GM18520 (cell line): ENCODE measurements around the gene GM2A.
"Not testable (repeated sequence)": the region's sequence is repeated elsewhere in the genome, so short reads cannot be mapped to it uniquely, and the experiment has no call there.

ENCODE experiments used
- ATAC-seq: cut with Tn5 transposase; IDR thresholded peaks from one replicate; pipeline ENCODE4 v1.9.1; 2021; ENCODE audit not compliant: unreplicated experiment

Gene GM2A

DNA sequence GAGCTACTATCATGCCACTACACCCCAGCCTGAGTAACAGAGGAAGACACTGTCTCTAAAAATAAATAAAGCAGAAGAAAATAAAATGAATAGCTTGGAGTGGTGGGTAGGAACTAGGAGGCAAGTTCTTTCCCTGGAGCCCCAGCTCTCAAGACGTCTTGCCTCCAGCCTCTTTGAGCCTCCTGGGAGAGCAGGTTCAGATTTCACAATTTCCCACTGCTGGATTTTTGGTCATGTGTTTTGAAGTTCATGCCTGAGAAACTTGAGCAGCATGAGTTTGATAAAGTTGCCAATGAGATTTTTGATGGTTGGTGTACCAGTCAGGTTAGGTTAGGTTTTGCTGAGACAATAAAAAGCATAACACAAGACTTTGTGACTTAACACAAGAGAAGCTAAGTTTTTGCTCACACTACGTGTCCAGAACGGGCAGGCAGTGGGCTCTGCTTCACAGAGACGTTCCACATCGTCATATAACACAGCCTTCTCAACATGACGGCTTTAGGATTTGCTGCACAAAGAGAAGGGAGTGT lies 25.0 kb upstream of the GM2A start:
- no peak for ATAC-seq

DNA sequence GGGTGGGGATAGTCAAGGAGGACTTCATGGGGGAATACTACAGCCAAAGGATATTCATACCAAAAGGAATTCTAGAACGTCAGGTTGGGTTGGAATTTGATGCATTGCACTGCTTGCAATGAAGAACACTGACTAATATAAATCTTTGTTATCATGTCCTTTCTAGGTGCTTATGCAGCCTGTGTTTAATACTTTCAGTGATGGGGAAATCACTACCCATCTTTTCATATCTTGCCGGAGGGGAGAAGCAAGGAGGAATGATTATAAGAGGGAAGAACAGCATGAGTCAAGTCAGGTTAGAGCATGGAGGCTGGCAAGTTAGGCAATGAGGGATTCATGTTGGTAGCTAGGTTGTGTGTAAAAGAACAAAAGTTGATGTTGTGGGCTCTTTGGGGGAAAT lies 24.0 kb upstream of the GM2A start:
- ATAC-seq, result no peak

DNA sequence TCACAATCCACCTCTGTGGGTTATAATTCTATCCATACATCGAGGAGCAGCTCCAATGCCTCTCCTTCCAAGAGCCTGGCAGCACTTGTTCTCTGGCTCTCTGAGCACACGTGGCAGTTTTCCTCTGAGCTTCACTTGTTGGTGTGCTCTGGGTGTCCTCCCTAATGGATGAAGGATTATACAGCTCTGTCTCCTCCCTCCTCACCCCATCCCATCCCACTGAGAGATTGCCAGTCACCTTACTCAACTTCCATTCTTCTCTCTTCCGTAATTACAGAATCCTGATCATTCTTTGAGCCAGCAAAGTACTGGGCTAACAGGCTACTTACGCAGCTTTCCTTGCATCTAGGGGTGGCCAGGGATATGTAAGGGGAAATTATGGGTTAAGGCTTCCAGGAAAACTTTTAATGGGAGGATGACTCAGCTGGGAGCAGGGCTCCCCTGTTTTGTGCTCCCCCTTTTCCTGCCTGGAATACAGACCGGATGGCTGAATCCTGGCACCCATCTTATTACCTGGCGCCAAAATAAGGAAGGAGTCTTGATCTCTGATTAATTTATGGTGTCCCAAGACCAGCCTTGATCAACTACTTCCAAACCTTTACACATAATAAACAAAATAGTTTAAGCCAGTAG lies 22.8 kb upstream of the GM2A start:
- ATAC-seq, result no peak

DNA sequence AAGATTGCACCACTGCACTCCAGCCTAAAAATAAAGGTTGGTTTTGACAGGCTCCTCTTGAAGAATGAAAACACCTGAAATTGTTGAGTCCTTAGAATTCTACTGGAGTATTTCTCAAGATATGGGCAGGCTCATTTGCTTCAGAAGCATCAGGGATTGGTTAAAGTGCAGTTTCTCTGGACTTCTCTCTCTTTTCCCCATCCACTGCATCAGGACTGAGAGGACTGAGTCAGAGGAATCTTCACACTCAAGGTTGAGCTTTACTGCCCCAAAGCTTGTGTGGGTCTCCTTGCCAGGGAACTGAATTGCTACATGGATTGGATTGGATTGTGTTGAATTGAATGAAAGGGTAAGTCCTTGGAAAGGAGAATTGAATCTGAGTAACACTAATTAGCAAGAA lies 21.6 kb upstream of the GM2A start:
- ATAC-seq, result no peak

DNA sequence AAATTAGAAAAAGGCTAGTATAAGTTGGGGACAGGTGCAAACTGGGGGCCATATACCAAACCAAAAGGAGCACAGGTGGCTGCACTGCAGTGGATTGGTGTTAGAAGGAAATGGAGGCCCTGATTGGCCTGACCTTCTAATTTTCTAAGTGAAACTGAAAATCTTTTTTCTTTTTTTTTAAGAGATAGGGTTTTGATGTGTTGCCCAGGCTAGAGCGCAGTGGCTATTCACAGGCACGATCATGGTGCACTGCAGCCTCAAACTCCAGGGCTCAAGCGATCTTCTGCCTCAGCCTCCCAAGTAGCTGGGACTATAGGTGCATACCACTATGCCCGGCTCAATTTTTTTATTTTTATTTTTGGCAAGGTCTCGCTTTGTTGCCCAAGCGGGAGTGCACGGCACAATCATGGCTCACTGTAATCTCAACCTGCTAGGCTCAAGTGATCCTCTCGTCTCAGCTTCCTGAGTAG lies 19.3 kb upstream of the GM2A start:
- ATAC-seq, result peak; percentile 66

DNA sequence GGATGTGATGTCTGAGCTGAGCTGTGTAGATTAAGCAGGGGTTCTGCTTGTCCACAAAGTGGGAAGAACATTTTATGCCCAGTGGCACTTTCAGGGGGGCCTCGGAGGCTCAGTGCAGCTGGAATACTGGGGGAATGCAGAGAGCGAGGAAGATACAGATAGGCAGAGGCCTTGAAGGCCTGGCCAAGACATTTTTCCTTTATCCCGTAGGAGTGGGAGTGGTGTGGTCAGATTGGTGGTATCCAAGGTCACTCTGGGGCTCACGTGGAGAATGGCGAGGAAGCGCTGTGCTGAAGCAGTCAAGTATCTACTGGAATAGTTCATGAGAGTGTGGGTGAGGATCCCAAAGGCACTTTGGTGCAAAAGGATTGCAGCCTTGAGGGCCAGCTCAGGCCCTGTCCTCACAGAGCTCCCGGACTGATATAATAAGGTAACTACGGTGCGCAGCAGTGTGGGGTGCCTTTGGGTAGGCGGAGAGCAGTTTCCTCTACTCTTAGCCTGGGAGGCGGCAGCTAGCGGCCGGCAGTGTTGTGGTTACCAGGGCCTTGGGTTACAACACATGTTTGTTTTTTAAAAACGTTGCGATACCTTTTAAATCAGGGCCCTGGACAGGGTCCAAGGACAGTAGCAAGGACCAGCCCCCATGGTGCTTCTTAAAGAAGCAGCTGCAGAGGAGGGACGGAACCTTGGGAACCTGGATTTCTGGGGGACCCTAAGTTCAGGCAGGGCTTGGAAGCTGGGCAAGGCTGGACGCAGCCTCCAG lies 18.3 kb upstream of the GM2A start:
- peak; percentile 52 for ATAC-seq

DNA sequence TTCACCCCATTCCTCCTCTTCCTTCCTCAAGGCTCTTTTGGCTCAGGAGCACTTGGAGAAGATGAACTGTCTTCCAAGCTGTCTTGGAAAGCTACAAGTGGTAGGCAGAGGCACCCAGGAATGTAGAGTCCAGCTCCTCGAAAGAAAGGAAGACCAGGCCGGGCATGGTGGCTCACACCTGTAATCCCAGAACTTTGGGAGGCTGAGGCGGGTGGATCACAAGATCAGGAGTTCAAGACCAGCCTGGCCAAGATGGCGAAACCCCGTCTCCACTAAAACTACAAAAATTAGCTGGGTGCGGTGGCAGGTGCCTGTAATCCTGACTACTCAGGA lies 17.8 kb upstream of the GM2A start:
- not testable (repeated sequence) for ATAC-seq

DNA sequence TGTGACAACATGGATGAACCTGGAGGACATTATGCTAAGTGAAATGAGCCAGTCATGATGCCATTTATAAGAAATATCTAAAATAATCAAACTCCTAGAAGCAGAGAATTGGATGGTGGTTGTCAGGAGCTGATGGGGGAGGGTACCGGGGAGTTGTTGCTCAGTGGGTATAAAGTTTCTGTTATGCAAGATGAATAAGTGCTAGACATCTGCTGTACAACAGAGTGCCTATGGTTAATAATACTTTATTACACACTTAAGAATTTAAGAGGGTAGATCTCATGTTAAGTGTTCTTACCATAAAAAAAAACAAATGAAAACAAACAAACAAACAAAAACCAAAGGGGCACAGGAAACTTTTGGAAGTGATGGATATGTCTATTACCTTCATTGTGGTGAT lies 16.1 kb upstream of the GM2A start:
- ATAC-seq, result no peak

DNA sequence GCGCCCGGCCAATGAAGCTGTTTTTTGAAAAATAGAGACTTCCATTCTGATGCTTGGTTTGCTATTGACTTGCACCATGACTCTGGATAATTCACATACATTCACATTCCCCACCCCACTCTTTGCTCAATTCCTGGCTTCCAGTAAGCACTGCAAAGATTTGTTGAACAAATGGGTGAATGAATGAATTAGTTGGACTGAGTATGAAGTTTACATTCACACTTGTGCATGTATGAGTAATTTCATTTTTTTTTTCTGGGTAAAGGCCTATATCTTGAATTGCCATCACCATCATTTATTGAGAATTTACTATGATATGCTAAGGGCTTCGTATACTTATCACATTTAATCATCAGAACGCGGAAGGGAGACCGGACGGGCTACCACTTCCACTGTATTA lies 15.3 kb upstream of the GM2A start:
- ATAC-seq, result no peak

DNA sequence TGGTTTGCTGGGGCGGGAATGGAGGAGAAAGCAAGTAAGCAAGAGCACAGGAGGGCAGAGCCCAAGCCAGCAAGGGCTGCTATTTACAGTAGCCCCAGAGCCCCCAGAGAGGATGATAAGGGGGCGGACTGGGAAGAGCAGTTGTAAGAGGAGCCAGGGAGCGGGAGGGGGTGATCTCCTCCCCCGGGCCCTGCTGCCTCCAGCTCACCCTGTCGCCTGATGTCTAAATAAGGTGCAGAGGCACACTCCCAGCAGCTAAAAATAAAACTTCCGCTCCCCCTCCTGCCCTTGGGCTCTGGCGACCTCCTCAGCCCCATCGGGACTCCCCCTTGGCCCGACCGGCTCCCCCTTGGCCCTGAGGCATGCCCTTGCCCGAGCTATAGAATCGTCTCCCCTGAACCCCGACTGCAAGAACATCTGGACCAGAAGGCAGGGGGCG lies 14.7 kb upstream of the GM2A start:
- no peak for ATAC-seq

DNA sequence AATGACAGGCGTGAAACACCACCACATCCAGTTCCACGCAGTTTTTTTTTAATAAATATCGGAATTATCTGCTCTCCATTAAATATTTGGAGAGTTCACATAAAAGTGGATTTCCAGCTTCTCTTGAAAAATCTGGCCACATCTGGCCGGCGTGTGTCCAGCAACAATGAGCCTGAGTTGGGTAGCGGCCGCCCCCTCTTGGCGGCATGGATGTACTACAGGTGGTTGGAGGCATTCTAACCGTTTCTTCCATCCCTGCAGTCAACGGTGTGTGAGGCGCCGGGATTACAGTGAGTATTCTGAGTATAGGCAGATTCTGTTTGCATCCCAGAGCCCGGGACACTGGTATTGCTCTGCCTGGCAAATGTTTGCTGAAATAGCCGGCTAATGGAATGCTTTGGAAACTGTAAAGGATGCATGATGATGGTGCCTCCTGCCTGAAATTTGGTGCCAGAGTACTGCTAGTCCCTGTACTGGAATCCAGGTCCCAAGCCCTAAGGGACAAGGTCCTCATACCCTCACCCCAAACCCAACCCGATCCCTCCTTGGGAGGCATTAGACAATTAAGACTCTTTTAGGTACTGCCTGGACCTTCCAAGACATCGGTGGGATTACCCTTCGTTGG lies 13.6 kb upstream of the GM2A start:
- ATAC-seq, result peak; percentile 36

DNA sequence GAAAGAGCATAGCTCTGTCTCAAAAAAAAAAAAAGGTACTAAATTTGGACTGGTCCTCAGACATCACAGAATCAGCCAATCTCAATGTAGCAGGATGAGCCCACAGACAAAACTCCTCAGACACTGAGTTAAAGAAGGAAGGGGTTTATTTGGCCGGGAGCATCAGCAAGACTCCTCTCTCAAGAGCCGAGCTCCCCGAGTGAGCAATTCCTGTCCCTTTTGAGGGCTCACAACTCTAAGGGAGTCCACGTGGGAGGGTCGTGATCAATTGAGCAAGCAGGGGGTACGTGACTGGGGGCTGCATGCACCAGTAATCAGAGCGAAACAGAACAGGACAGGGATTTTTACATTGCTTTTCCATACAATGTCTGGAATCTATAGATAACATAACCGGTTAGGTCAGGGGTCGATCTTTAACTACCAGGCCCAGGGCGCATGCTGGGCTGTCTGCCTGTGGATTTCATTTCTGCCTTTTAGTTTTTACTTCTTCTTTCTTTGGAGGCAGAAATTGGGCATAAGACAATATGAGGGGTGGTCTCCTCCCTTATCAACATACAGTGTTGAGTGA lies 12.6 kb upstream of the GM2A start:
- not testable (repeated sequence) for ATAC-seq

DNA sequence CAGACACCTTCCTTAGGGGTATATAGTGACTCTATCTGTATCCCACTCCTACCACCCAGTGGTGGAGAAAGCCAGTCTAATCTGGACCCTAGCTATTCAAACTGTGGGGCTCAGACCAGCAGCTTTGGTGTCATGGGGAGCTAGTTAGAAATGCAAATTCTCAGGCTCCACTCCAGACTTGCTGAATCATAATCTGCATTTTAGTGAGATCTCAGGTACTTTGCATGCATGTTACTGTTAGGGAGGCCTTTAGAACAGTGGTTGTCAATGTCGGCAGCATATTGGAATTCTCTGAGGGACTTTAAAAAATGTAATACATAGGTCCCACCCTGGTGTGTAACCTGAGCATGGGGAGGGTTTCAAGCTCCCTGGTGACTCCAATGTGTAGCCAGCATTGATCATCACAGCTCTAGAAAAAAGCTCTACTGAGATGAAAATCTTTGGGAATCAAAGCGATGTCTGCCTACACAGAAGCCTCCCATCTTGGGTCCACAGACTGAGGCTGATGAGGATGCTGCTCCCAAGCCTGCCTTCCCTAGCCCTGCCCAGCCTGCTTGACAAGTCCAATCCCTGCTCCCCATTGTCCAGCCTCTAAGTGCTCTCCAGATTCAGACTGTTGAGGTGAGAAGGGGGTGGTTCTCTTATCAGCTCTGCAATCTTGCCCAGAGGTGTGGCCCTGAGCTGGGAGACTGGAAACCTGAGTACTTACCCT lies 11.9 kb upstream of the GM2A start:
- ATAC-seq, result no peak

DNA sequence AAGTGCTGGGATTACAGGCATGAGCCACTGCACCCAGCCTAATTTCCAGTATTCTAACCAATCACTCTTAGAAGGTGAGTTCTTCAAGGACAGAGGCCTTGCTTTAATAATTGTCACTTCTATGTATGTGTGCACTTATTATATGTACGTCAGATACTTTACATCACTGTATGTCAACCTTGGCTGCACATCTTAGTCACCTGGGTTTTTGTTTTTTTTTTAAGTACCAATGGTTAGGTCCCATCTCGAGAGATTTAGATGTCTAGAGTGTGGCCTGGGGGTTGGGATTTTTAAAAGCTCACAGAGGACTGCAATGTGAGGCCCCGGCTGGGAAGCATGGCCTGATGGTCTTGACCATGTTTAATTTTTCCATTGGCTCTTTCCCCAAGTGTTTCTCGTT lies 9.9 kb upstream of the GM2A start:
- no peak for ATAC-seq

DNA sequence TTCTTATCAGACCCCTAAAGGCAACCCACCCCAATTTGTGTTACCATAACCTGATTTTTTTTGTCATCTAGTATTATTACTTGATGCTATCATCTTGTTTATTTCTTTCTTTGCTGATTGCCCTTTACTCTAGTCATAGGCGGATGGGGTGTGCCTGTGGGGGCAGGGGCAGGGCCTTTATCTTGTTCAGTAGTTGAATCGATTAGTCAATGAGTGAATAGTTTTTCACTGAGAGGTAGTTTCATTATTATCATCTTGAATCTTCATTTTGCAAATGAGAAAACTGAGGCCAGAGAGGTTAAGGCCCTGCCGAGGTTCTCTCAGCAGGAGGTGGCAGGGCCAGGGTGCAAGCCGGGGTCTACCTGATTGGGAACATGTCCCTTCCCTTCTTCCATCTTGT lies 9.4 kb upstream of the GM2A start:
- no peak for ATAC-seq

DNA sequence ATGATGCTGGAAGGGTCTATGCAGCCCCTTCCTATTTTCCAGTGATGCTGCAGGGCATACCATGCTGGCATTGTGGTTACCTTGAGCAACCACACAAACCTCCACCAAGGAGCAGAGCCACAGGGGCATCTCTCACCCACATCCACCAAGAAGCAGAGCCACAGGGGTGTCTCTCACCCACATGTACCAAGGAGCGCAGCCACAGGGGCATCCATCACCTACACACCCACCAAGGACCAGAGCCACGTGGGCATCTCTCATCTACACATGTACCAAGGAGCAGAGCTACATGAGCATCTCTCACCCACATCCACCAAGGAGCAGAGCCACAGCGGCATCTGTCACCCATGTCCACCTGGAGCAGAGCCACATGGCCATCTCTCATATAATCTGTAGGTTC lies 8.8 kb upstream of the GM2A start:
- no peak for ATAC-seq

DNA sequence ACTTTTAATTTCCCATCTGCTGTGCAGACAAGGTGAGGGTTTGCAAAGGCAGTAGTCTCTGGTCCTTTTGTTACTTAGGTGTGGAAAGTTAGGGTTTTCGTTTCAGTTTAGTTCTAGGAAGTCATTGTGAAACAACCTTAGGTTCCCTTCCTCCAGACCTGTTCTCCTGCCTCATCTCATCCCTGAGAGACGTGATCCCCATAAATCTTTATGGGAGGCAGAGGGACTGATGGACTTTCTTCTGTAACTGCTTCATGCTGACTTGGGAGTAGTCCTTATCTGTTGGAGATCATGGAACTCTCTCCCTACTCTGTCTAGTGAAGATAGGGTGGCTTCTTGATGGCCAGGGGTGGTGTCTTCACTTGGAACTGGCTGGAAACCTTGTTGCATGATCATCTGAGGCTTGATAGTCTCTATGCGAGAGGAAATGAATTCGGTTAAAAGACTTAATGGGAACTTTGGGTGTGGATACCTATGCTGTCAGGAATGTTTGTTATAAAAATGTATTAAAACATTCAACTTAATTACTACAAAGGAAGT lies 7.2 kb upstream of the GM2A start:
- no peak for ATAC-seq

DNA sequence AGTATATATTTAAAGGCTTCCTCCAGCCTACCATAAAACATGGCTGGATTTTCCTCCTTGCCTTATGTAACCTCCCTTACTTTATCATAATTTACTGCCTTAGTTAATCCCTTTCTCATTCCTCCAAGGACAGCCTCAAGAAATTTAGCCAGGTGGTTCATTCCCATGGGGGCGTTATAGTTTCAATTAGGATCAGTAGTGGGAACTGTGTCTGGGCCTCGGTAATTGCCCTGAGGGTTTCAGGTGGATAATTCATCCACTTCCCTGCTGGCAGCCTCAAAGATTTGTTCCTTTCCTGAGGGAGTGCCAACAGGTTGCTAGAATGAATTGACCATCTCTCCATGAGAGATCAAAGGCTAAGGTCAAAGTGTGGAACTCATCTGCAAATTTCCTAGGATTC lies 4.3 kb upstream of the GM2A start:
- no peak for ATAC-seq

DNA sequence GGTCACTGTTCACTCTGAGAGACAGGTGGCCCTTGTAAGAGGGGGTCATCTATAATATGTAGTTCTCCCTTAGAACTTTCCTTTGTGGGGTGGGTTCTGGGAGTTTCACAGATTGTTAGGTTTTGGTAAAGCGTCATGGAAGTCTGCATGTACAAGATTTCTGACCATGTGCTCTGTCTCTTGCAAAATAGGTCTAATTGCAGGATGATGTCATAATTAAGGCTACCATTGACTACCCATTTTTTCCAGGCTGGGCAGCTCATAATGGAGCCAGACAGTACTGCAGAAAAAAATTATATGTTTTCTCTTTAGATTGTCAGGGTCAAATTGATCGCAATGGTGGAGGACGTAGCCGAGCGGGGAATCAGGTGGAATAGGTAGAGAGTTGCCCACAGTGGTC lies 3.7 kb upstream of the GM2A start:
- no peak for ATAC-seq

DNA sequence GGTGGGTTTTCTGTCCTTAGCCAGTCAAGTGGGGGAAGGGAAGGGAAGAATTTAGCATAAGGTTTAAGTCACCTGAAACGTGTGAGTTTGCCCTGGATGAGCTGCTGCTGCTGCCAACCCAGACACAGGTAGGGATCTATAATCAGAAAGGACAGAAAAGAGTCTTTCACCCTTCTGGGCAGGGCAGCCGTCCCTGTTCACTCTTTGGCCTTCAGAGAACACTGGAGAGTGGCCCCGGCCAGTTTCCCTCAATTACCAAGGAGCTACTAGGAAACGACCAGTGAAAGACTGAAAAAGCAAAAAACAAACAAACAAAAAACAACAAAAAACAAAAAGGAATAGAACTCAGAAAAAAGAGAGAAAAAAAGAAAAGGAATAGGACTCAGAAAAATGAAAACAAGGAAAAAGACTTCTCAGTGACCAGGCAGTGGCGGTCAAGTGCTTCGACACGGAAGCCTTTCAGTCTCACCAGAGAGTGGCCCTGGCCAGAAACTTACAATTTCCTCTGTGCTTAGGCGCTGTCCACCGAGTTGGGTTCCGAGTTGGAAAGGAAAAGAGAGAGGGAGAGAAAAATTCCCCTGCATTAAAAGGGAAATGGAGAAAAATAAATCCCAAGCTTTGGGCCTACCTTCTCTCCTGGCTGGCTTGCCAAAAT lies 2.5 kb upstream of the GM2A start:
- no peak for ATAC-seq
